HepG2 (cell line): ENCODE results near the gene BRD8. TPM values are rescaled to one million over a fixed set of nuclear protein-coding genes. Genes with fewer than 3 reads are reported as not detected.

Experiments used
- AGO1 ChIP-seq: fragments of 200-400 bp; formaldehyde crosslinking; IDR thresholded peaks from 2 replicates; pipeline ENCODE4 v1.6.1; 2017; ENCODE audit warnings: mild to moderate bottlenecking, low read depth, low read length, moderate library complexity; ENCODE audit not compliant: poor library complexity, severe bottlenecking
- ATF6 ChIP-seq: sonication (generic); formaldehyde crosslinking; conservative IDR thresholded peaks from 2 replicates; pipeline ENCODE4 v1.4.0; 2020; ENCODE audit warnings: missing genetic modification reagents
- CC2D1A ChIP-seq: sonication (generic); formaldehyde crosslinking; IDR thresholded peaks from 2 replicates; pipeline ENCODE4 v1.8.1; 2023; ENCODE audit warnings: mild to moderate bottlenecking, missing genetic modification reagents
- GFI1 ChIP-seq: sonication (generic); formaldehyde crosslinking; IDR thresholded peaks from 2 replicates; pipeline ENCODE4 v1.5.0; 2020; ENCODE audit warnings: missing genetic modification reagents, mild to moderate bottlenecking, borderline replicate concordance
- GMEB2 ChIP-seq: IDR thresholded peaks from 2 replicates; pipeline ENCODE4 v1.6.1; 2016; ENCODE audit warnings: missing biosample characterization, missing genetic modification reagents, low read depth
- MAF1 ChIP-seq: sonication (generic); formaldehyde crosslinking; IDR thresholded peaks from 2 replicates; pipeline ENCODE4 v1.5.0; 2020; ENCODE audit warnings: missing genetic modification reagents, borderline replicate concordance
- MTF1 ChIP-seq: sonication (generic); formaldehyde crosslinking; IDR thresholded peaks from 2 replicates; pipeline ENCODE4 v1.5.0; 2020; ENCODE audit warnings: missing genetic modification reagents
- NFATC3 ChIP-seq: sonication (generic); formaldehyde crosslinking; IDR thresholded peaks from 2 replicates; pipeline ENCODE4 v1.5.1; 2020; ENCODE audit warnings: mild to moderate bottlenecking, missing genetic modification reagents
- NFIC ChIP-seq: IDR thresholded peaks from 2 replicates; pipeline ENCODE4 v1.6.1; 2012; ENCODE audit warnings: mild to moderate bottlenecking, low read length, inconsistent platforms
- PATZ1 ChIP-seq: sonication (generic); formaldehyde crosslinking; IDR thresholded peaks from 2 replicates; pipeline ENCODE4 v1.4.0; 2020; ENCODE audit warnings: missing genetic modification reagents
- PCBP2 ChIP-seq: fragments of 200-400 bp; formaldehyde crosslinking; optimal IDR thresholded peaks from 2 replicates; pipeline ENCODE3; 2018; ENCODE audit warnings: low read length, low read depth; ENCODE audit not compliant: poor library complexity, severe bottlenecking
- PHB2 ChIP-seq: fragments of 450-650 bp; IDR thresholded peaks from 2 replicates; pipeline ENCODE4 v1.6.1; 2018; ENCODE audit not compliant: partially characterized antibody
- SIN3B ChIP-seq: fragments of 150-350 bp; IDR thresholded peaks from 2 replicates; pipeline ENCODE4 v1.6.1; 2014; ENCODE audit warnings: low read length
- SMAD9 ChIP-seq: sonication (generic); formaldehyde crosslinking; IDR thresholded peaks from 2 replicates; pipeline ENCODE4 v1.5.1; 2020; ENCODE audit warnings: mild to moderate bottlenecking, missing genetic modification reagents
- SMYD3 ChIP-seq: sonication (generic); formaldehyde crosslinking; IDR thresholded peaks from 2 replicates; pipeline ENCODE4 v1.8.1; 2023; ENCODE audit warnings: mild to moderate bottlenecking, missing genetic modification reagents
- ZBTB34 ChIP-seq: sonication (generic); formaldehyde crosslinking; IDR thresholded peaks from 2 replicates; pipeline ENCODE4 v1.8.0; 2022; ENCODE audit warnings: mild to moderate bottlenecking, missing genetic modification reagents
- ZKSCAN5 ChIP-seq: sonication (generic); formaldehyde crosslinking; IDR thresholded peaks from 2 replicates; pipeline ENCODE4 v1.5.1; 2020; ENCODE audit warnings: mild to moderate bottlenecking, missing genetic modification reagents
- ZMYM4 ChIP-seq: sonication (generic); formaldehyde crosslinking; IDR thresholded peaks from 2 replicates; pipeline ENCODE4 v1.8.1; 2023; ENCODE audit warnings: mild to moderate bottlenecking, missing genetic modification reagents
- ZNF251 ChIP-seq: sonication (generic); formaldehyde crosslinking; IDR thresholded peaks from 2 replicates; pipeline ENCODE4 v1.9.0; 2021; ENCODE audit warnings: mild to moderate bottlenecking, missing genetic modification reagents
- ZNF3 ChIP-seq: IDR thresholded peaks from 2 replicates; pipeline ENCODE4 v1.7.0; 2017; ENCODE audit warnings: inconsistent platforms
- ZNF484 ChIP-seq: sonication (generic); formaldehyde crosslinking; IDR thresholded peaks from 2 replicates; pipeline ENCODE4 v1.5.1; 2020; ENCODE audit warnings: mild to moderate bottlenecking, low read depth, missing genetic modification reagents, borderline replicate concordance
- ZNF598 ChIP-seq: sonication (generic); formaldehyde crosslinking; IDR thresholded peaks from 2 replicates; pipeline ENCODE4 v1.5.1; 2020; ENCODE audit warnings: mild to moderate bottlenecking, missing genetic modification reagents, borderline replicate concordance
- ZNF775 ChIP-seq: sonication (generic); formaldehyde crosslinking; IDR thresholded peaks from 2 replicates; pipeline ENCODE4 v1.4.0; 2020; ENCODE audit warnings: missing genetic modification reagents, mild to moderate bottlenecking, moderate library complexity, borderline replicate concordance
- polyA plus RNA-seq, 8 experiments: library from polyadenylated mRNA; depleted of rRNA in 3 of 8; stranded (reverse) in 7 of 8; unstranded in 1 of 8; fragments of >200 nt; fragmentation: Illumina TruSeq in 4 of 8; extraction: Trizol in 4 of 8; gene quantifications; 2 replicates each; pipeline versions ENCODE4 v1.2.1 to v1.2.3, GENCODE V29; 2011 to 2016; ENCODE audit warnings: low read depth in 4 of 8, missing spikeins in 1 of 8, mixed read lengths in 1 of 8; ENCODE audit not compliant: insufficient read depth in 1 of 8
- total RNA-seq, 5 experiments: library from RNA; depleted of rRNA; stranded (reverse); fragments of >200 nt; fragmentation: Illumina TruSeq; extraction: Trizol; gene quantifications; 2 replicates each; pipeline ENCODE4 v1.2.3, GENCODE V29; 2016; ENCODE audit warnings: low read depth in 1 of 5

BRD8 gene
- total and polyA plus RNA-seq, 2 of the 13 experiments (the other 11 are each of a cell fraction or from before 2014, with no cell fraction given) = 62.5 to 71.1 TPM

- TF ChIP-seq ATF6 (no peak), PCBP2 (no peak), ZNF251 (no peak), SMYD3 (CRISPR knock-in tag) (peak; percentile 72; the same call in 1 of the 2 replicates), SMAD9 (CRISPR knock-in tag) (peak; percentile 43; the same call in 1 of the 2 replicates), CC2D1A (no peak), ZMYM4 (CRISPR knock-in tag) (peak; percentile 83), AGO1 (no peak), NFATC3 (CRISPR knock-in tag) (peak; percentile 79), NFIC (peak; percentile 48; the same call in 1 of the 2 replicates), PATZ1 (CRISPR knock-in tag) (peak; percentile 43), ZNF598 (no peak), SIN3B (peak; percentile 89), GFI1 (CRISPR knock-in tag) (no peak), ZNF775 (CRISPR knock-in tag) (no peak; the same call in 1 of the 2 replicates), ZKSCAN5 (no peak), ZNF484 (CRISPR knock-in tag) (no peak), PHB2 (no peak), MAF1 (CRISPR knock-in tag) (peak; percentile 44; the same call in 1 of the 2 replicates), MTF1 (CRISPR knock-in tag) (no peak), GMEB2 (no peak), ZBTB34 (CRISPR knock-in tag) (no peak), ZNF3 (CRISPR knock-in tag) (no peak)
Measured at GRCh38 chr5:138213161-138214029, 35.0 kb upstream of the BRD8 start, which contains the start of gene CDC23 (continued).
